HG02642 (cell line): ENCODE measurements around the gene SLC7A7.
"Not testable (repeated sequence)": the region's sequence is repeated elsewhere in the genome, so short reads cannot be mapped to it uniquely, and the experiment has no call there.

Source experiments
- ATAC-seq: cut with Tn5 transposase; IDR thresholded peaks from one replicate; pipeline ENCODE4 v1.9.1; 2021; ENCODE audit warnings: mild to moderate bottlenecking; ENCODE audit not compliant: unreplicated experiment, poor library complexity

The SLC7A7 gene

GRCh38 chr14:22796087-22796707 is 19.0 kb downstream of the SLC7A7 start:
- ATAC-seq: peak; percentile 58

DNA sequence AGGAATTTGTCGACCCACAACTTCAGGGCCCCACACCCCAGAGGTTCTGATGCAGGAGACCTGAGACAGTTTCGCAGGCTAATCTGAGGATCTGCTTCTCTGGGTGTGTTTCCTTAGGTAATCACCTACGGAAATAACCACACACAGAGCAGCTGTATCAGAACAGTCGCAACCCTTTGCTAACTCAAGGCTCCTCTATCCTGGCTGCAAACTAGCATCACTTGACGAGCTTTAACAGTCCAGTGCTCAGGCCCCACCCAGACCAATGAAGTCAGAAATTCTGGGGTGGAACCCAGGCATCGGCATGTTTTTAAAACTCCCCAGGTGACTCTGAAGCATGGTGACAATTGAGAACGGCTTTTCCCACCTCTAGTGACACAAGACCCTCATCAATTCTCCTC is 20.7 kb downstream of the SLC7A7 start:
- ATAC-seq: peak; percentile 51

DNA sequence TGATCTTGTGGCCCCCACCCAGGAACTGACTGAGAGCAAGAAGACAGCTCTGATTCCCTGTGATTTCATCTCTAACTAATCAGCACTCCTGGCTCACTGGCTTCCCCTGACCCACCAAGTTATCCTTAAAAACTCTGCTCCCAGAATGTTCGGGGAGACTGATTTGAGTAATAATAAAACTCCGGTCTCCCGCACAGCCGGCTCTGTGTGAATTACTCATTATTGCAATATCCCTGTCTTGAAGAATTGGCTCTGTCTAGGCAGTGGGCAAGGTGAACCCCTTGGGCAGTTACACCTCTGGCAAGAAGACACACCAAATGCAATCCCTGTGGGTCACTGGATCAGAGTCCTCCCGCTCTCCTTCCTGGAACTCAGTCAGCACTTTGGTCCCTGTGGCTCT is 21.3 kb downstream of the SLC7A7 start:
- ATAC-seq: no peak

DNA sequence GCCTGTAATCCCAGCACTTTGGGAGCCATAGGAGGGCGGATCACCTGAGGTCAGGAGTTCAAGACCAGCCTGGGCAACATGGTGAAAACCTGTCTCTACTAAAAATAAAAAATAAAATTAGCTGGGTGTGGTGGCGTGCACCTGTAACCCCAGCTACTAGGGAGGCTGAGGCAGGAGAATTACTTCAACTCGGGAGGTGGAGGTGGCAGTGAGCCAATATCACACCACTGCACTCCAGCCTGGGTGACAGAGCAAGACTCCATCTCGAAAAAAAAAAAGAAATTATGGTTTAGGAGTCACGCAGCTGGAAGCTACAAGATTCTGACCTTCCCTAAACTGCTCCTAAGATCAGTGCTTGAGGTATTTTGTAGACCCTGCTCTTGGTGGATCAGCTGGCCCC is 21.7 kb downstream of the SLC7A7 start:
- not testable (repeated sequence) for ATAC-seq

- no peak for ATAC-seq
Measured at GRCh38 chr14:22792158-22792557, 23.1 kb downstream of the SLC7A7 start.

GRCh38 chr14:22791301-22791700 is 23.9 kb downstream of the SLC7A7 start:
- ATAC-seq: no peak

DNA sequence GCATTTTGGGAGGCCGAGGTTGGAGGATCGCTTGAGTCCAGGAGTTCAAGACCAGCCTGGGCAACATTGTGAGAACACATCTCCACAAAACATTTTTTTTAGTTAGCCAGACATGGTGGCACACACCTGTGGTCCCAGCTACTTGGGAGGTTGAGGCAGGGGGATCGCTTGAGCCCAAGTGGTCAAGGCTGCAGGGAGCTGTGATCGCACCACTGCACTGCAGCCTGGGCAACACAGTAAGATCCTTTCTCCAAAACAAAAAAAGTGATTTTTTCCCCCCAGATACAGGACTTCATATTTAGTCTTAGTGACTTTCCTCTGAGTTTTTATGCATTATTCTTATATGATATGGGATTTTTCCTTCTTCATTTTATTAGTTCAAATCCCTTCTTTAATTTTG is 28.6 kb downstream of the SLC7A7 start:
- no peak for ATAC-seq

GRCh38 chr14:22781301-22781991 is 33.8 kb downstream of the SLC7A7 start:
- ATAC-seq: no peak

DNA sequence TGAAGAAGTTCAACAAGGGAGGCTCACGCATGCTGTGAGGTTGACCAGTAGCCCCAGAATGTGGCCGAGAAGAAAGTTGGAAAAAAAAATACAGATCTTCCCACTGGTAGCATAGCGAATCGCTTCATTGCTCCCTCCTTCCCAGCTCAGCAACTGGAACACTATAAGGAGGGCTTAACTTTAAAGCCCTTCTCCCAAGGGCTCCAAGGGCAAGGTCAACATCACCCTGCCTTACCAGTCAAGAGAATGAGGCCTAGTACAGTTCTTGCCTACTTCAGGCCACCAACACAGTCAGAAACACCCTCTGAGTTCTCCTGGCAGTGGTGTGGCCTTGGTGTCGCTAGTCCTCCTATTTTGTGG is 34.3 kb downstream of the SLC7A7 start:
- no peak for ATAC-seq

DNA sequence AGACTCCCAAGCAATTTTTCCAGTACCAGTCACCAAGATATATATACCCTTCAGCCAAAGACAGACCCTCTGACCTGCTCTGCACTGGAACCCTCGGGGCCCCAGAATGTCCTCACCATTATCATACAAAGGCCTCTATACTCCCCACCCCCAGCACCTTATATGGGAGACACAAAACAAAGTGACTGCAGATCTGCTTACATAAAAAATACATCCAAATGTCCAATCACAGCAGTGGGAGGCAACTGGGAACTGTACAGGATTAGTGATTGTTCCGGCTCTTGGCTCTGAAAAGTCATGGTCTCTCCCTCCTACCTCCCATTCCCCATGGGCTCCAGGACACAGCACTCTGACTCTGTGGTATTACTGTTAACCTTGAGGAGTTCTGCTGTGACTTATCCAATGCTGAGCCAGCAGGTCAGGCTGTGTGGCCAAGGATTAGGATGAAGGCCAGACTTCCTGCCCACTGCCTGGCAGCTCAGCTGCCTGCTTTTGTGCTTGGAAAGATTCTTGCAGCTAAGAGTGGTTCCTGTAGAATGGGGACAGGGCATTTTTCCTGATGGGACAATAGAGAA is 35.0 kb downstream of the SLC7A7 start:
- ATAC-seq: no peak

DNA sequence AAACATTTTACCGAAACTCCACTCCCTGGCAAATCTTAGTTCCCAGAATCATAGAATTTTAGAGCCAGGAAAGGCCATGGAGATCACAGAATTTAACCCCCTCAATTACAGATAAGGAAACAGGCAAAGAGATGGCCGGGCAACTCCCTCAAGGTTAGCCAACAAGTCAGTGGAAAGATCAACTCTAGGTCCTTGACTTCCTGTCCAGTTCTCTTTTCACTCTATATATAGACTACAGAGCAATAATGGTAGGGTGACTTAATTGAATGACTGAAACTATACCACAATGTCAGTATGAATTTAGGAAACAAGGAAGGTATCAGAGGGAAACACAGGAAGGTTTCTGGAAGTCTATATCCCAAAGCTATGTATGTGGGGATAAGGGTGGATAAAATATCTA is 37.2 kb downstream of the SLC7A7 start:
- no peak for ATAC-seq

- not testable (repeated sequence) for ATAC-seq
Measured at GRCh38 chr14:22776849-22777248, 38.4 kb downstream of the SLC7A7 start.

DNA sequence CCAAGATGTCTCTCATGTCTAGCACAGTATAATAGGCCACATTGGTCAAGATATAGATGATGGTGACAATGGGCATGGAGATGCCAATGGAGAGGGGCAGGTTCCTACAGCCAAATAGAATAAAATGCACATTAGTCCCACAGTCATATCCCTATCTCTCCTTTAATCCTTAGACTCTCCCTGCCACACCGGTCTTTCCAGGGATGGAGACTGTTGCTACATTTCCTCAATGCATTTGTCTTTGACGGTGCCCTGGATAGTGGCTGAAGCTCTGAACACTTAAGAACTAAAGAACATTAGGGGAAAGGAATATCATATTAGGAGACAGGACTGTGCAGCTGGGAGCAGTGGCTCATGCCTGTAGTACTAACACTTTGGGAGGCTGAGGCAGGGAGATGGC is 39.0 kb downstream of the SLC7A7 start:
- no peak for ATAC-seq

- ATAC-seq: no peak
Measured at GRCh38 chr14:22774011-22774706, 41.1 kb downstream of the SLC7A7 start.

GRCh38 chr14:22773162-22774010 is 41.8 kb downstream of the SLC7A7 start:
- no peak for ATAC-seq

DNA sequence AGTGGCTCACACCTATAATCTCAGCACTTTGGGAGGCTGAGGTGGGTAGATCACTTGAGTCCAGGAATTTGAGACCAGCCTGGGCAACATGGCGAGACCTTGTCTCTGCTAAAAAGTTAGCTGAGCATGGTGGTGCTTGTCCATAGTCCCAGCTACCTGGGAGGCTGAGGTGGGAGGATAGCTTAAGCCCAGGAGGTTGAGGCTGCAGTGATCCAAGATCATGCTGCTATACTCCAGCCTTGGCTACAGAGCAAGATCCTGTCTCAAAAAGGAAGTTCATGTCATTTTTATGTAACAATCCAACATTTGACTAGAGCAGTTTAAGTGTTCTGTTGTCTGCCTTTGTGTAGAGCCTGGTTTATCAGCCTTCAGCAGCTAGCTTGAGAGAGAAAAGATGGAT is 42.5 kb downstream of the SLC7A7 start:
- ATAC-seq: no peak

- no peak for ATAC-seq
Measured at GRCh38 chr14:22770481-22771187, 44.6 kb downstream of the SLC7A7 start.

DNA sequence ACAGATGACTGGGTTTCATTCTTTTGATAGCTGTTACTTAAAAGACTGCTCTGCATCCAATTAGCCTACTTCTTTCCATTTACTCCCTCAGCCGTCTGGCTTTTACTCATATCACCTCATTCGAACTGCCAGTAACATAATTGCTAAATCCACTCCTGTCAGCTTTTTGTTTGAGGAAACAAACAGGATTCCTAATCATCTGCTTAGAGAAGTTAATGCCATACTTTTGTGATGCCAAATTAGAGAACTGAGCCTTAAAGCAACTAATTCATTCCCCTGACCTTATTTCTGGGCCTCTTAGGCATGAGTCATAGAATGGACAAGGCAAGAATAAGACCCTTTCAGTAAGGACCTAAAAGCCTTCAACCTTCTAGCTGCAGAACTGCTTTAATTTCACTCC is 45.9 kb downstream of the SLC7A7 start:
- no peak for ATAC-seq

GRCh38 chr14:22768947-22769346 is 46.3 kb downstream of the SLC7A7 start:
- ATAC-seq: no peak

GRCh38 chr14:22767323-22767589 is 48.0 kb downstream of the SLC7A7 start:
- no peak for ATAC-seq
